NK-92 (cell line): ENCODE results near the gene SULT1E1.

Source experiments
- DNase-seq: peaks from one replicate; lab custom pipeline; 2025; ENCODE audit not compliant: unreplicated experiment; lab: John Stamatoyannopoulos, UW

The SULT1E1 gene

GRCh38 chr4:69799337-69799736 is 60.6 kb downstream of the SULT1E1 start:
- no peak for DNase-seq

GRCh38 chr4:69793732-69794131 is 66.2 kb downstream of the SULT1E1 start:
- DNase-seq, result no peak
